HG03469 (cell line): ENCODE measurements around the gene MAP2K4.

Source experiments
- ATAC-seq: cut with Tn5 transposase; IDR thresholded peaks from one replicate; pipeline ENCODE4 v1.9.1; 2021; ENCODE audit warnings: mild to moderate bottlenecking, moderate library complexity, moderate number of reproducible peaks; ENCODE audit not compliant: unreplicated experiment

Gene MAP2K4

DNA sequence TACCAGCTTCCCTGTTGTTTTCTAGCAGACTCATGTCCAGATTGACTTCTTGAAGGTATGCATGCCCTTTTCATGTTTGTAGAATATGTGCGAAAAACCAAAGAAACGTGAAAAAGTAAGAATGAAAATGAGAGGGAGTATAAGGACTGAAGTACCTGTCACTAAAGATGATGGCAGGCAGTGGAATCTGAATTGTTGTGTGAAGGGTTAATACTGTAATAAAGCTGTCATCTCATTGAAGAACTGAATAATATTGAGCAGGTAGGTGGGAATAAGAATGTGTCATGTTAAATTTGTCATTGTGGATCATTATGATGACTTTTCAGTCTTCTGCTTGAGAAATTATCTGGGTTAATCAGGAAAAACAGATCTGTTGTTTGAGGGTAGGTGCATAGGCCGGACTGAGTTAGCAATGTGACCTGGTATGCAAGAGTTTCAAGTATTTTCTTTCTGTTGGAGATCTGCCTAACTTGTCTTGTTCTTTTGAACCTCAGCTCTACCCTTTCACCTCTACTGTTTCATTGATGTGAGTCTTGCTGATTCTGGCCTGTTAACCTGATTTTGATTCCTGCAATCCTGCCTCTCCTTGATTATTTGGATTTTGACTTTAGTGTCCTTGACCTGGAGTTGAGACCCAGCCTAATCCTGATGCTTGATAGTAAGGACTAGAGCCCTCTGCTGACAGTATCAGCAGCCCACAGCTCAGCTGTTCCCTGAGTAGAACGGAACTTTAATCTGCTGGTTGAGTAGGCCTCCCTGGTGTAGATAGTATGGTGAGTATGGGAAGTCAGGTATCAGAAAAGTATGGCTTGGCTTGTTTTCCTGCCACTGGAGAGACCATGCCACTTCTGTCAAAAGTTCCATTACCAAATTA lies 64.6 kb downstream of the MAP2K4 start:
- ATAC-seq: no peak

- no peak for ATAC-seq
Observed at GRCh38 chr17:12088035-12088434, 67.4 kb downstream of the MAP2K4 start.

- ATAC-seq: no peak
Observed at GRCh38 chr17:12089809-12090384, 69.2 kb downstream of the MAP2K4 start.

- ATAC-seq: no peak
Observed at GRCh38 chr17:12094336-12094735, 73.7 kb downstream of the MAP2K4 start.

DNA sequence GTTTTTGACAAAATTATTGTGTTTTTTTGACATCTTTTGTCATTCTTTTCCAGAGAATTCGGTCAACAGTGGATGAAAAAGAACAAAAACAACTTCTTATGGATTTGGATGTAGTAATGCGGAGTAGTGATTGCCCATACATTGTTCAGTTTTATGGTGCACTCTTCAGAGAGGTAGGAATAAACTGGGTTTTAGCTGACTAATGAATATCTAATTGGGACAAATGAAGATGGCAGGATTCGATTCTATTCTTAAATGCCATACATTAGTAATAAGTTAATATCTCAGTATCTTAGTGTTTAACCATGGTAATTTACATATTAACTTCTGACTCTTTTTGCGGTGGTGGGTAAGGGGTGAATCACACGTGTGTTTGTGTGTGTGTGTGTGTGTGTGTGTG lies 74.8 kb downstream of the MAP2K4 start:
- no peak for ATAC-seq

- no peak for ATAC-seq
Observed at GRCh38 chr17:12097326-12097725, 76.6 kb downstream of the MAP2K4 start.

DNA sequence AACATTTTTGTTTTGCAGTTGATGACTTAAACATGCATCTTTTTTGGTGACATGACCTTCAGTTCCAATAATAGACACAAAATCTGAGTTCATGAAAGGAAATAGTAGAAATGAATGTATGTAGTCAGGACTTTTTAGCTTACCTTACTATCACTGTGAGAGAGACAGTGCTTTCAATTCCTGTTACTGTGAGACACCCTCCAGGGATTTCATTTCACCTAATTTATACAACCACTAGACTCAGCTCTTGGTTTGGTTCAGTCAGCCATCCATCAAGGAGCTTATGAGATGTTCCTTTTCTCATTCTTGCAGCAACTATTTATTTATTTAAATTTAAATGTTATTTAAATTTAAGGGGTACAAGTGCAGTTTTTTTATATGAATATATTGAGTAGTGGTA lies 77.9 kb downstream of the MAP2K4 start:
- peak; percentile 97 for ATAC-seq

GRCh38 chr17:12099412-12099811 lies 78.7 kb downstream of the MAP2K4 start:
- no peak for ATAC-seq

DNA sequence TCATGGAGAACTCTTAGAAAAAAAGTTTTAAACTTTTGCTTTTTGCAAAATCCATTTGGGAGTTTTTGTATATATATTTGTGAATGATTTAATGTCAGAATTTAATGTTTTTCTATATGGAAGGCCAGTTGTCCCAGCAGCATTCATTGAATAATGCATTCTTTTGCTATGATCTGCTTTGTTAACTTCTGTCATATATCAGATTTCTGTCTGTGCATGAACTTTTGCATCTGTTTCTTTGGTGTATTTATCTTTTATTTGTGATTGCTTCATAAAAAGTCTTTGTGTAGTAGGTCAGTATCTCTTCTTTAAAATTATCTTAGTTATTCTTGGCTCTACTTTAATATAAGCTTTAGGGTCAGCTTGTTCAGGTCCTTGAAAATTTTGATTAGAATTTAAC lies 84.2 kb downstream of the MAP2K4 start:
- ATAC-seq: no peak

- no peak for ATAC-seq
Observed at GRCh38 chr17:12107905-12108304, 87.2 kb downstream of the MAP2K4 start.

- ATAC-seq: no peak
Observed at GRCh38 chr17:12110906-12111305, 90.2 kb downstream of the MAP2K4 start.

DNA sequence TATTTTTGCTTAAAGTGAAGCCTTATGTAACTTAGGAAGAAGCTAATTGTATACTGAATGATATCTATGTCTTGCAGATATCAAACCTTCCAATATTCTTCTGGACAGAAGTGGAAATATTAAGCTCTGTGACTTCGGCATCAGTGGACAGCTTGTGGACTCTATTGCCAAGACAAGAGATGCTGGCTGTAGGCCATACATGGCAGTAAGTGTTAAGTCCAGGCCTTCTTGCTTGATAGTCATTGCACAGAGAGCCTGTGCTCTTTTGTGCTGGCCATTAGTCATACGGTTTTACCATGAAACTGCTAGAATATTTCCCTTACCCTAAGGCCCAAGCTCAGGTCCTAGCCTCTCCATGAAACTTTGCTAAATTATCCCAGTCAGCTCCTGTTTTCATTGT lies 92.5 kb downstream of the MAP2K4 start:
- no peak for ATAC-seq

DNA sequence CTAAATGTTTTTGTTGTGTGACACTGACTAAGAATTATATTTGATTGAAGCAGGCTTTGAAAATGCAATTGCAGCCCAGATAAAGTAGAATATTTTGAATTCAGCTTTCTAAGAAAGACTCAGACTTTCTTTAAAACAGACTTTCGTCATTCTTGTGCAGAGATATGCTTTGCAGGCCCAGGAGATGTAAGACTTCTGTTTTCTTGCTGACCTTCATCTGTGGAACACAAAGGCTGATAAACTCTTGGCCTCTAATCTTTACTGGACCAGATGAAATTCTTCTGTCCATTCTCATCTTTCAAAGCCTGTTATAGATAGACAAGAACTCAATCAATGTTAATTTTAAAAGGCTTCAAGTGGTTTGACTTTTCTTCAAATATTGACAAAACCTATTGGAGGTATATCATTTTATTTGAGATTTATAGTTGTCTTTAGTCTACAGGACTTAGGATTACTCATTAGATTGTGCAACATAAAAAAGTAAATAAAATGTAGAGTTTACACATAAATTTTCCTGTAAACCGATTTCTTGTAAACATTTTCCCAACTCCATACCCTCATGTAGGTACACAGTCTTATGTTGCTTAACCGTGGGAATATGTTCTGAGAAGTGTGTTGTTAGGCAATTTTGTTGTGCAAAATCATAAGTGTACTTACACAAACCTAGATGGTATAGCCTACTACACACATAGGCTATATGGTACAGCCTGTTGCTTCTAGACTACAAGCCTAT lies 94.2 kb downstream of the MAP2K4 start:
- no peak for ATAC-seq

GRCh38 chr17:12116143-12116542 lies 95.5 kb downstream of the MAP2K4 start:
- no peak for ATAC-seq

DNA sequence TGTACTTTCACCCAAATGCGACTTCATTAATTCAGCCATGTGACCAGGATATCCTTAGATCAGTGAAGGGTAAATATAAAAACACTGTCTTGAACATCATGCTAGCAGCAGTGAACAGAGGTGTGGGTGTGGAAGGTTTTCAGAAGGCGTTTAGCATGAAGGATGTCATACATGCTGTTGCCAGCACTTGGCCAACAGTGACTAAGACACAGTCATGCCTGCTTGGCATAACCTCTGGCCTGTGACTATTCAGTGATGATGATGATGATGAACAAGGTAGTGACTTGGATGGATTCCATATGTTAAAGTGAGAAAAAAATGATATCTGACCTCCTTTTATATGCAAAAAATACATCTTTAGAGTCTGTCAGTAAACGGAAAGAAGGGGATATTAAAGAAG lies 97.9 kb downstream of the MAP2K4 start:
- ATAC-seq: no peak

DNA sequence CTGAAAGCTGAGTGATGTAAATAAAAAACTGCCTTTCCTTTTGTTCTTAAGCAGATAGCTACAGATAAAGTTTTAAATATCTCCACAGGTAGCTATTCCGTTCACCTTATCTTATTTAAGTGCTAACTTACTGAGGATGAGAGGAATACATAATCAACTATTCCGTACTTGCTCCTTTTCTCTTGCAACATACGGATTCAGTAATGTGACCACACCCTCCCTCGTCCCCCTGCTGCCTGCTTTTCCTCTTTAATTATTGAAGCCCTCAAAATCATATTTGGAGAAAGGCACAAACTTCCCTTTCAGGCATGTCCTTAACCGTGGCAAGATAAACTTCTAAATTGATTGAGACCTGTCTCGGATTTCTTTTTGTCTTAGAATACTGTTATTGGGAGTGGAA lies 101.4 kb downstream of the MAP2K4 start:
- ATAC-seq: no peak

- no peak for ATAC-seq
Observed at GRCh38 chr17:12127177-12127576, 106.5 kb downstream of the MAP2K4 start.

DNA sequence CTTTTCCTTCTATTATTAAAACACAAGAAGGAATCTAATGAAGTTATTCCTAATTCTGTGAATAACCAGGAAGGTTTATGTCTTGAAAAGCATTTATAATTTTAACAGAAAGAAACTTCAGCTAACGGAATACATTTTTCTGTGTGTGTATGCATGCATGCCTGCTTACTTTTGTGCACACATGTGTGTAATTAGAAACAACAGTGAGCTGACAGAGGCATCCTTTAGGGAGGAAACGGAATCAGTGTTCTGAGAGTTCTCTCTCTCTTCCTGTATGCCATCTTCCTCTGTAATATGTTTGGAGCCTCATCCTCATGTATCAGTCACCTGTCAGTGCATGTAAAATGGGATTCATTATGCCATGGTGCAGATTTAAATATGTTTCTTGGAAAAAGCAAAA lies 107.0 kb downstream of the MAP2K4 start:
- no peak for ATAC-seq

- ATAC-seq: no peak
Observed at GRCh38 chr17:12128946-12129345, 108.3 kb downstream of the MAP2K4 start.

DNA sequence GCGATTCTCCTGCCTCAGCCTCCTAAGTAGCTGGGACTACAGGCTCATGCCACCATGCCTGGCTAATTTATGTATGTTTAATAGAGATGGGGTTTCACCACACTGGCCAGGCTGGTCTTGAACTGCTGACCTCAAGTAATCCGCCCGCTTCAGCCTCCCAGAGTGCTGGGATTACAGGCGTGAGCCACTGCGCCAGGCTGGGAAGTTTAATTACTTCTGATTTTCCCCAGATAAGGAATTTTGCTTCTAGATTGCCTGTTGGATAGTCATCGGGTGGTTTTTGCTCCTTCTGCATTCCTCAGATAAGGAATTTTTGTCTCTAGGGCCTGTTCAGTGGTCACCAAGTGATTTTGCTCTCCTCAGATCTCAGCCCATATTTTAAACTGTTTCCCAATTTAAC lies 112.5 kb downstream of the MAP2K4 start:
- no peak for ATAC-seq

DNA sequence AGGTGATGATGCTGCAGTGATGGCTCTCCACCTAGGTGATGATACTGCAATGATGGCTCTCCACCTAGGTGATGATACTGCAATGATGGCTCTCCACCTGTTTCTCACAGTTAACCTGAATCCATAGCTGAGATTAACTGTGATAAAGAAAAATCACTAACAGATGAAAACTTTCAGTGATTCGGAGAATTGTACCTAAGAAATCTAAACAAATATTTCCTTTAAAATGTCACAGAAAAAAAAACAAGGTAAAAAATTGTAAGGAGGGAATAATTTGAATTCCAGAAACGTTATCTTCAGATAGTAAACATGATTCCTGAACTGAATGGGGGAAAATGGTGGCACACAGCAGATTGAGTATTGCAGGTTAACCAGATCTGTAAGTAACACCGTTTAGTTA lies 113.4 kb downstream of the MAP2K4 start:
- ATAC-seq: no peak

DNA sequence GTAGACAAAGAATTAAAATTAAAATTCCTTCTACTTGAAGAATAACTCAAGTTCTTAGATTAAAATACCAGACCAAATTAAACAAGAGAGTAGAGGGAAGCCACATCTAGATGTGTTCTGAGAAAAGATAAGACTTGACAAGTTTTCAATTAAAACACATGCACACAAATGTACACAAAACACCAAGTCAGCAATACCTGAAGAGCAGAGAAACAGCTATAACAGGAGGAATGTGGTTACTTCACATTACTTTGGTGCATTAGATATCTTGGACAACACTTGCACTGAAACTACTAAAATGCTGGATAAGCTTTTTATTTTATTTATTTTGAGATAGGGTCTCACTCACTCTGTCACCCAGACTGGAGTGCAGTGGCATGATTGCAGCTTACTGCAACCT lies 113.9 kb downstream of the MAP2K4 start:
- no peak for ATAC-seq
